Measurements from ENCODE around the gene DPYSL4. TPM values are rescaled to one million over a fixed set of nuclear protein-coding genes. Genes with fewer than 3 reads are reported as not detected.

Gene DPYSL4
- polyA plus RNA-seq, 1 experiment = 5.3 TPM

GRCh38 chr10:132182591-132182990 is 4.2 kb upstream of the DPYSL4 start:
- ChIA-PET POLR2A (no interaction called here), CTCF (no interaction called here)
- DNase-seq (ENCODE audit: low read depth) = no peak
- Histone ChIP-seq H3K27me3 (ENCODE audit: control insufficient read depth, insufficient read depth, low read length) (peaks cover 16% of the 10 kb centered on the region), H3K4me3 (ENCODE audit: low read depth, low read length) (no peak overlapping the region), H3K36me3 (ENCODE audit: control insufficient read depth, insufficient read depth, low read length) (no peaks in the 10 kb centered on the region)
- TF ChIP-seq, protein P1, sequence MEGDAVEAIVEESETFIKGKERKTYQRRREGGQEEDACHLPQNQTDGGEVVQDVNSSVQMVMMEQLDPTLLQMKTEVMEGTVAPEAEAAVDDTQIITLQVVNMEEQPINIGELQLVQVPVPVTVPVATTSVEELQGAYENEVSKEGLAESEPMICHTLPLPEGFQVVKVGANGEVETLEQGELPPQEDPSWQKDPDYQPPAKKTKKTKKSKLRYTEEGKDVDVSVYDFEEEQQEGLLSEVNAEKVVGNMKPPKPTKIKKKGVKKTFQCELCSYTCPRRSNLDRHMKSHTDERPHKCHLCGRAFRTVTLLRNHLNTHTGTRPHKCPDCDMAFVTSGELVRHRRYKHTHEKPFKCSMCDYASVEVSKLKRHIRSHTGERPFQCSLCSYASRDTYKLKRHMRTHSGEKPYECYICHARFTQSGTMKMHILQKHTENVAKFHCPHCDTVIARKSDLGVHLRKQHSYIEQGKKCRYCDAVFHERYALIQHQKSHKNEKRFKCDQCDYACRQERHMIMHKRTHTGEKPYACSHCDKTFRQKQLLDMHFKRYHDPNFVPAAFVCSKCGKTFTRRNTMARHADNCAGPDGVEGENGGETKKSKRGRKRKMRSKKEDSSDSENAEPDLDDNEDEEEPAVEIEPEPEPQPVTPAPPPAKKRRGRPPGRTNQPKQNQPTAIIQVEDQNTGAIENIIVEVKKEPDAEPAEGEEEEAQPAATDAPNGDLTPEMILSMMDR (IDR thresholded peaks at IDR 0.05; ENCODE audit: insufficient read depth, low read depth, low read length) = no peak

DNA sequence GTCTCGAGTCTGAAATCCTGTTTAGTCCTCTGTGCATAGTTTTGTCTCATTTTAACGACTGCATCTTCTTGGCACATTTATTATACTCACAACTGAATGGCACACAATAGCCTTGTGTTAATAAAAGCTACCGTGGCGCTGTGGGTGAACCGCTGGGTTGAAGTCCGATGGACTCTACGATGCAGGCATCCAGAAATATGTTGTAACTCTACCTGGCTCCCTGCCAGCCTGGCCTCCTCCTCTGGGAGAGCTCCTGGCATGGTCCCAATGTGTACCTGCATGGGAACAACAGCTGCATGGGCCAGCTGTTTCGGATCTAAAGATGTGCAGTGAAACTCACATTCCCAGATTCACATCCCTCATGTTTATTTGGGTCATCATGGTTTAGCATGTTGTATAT is 3.7 kb upstream of the DPYSL4 start:
- POLR2A ChIA-PET = no interaction called here
- Histone ChIP-seq H3K27me3 (ENCODE audit: control insufficient read depth, insufficient read depth, low read length) (peaks cover 16% of the 10 kb centered on the region), H3K4me3 (ENCODE audit: low read depth, low read length) (no peak overlapping the region), H3K36me3 (ENCODE audit: control insufficient read depth, insufficient read depth, low read length) (no peaks in the 10 kb centered on the region)
- TF ChIP-seq, protein P1 (IDR thresholded peaks at IDR 0.05; ENCODE audit: insufficient read depth, low read depth, low read length) = no peak
- CTCF ChIA-PET = no interaction called here
- DNase-seq (ENCODE audit: low read depth) = no peak

DNA sequence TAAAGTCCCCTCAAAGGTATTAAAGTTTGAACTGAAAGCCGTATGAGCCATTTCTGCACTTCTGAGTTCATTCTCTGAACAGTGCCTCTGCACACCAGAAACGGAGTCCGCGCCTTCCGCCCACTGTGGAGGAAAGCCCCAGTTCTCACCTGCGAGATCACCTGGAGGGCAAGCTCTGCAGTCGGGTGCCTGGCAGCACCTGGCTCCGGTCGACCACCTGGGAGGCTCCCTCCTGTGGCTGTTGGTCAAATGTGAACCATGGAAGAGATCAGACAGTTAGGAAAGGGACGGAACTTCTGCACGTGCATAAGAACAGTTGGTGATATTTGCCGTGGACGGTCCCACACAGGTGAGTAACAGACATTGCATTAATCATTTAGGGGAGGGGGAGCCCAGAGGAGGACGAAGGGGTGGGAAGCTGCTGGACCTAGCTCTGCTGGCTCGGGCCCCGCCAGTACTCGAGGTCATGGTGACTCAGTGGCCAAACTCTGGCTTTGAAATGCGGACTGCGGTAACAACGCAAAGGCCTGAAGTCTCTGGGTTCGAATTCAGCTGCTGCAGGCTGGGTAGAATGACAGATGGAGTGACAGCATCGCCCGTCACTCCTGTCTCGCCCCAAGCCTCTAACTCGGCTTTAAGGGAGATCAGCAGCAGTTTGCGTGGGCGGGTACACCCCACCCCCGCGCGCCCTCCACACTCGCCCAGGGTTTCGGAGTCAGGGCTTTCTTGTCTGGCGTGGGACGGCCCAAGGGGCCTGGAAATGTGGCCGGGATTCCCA is 1.7 kb upstream of the DPYSL4 start:
- H3K27me3 ChIP-seq (ENCODE audit: control insufficient read depth, insufficient read depth, low read length) = peaks cover 23% of the 10 kb centered on the region
- ChIA-PET CTCF (no interaction called here), POLR2A (no interaction called here)
- DNase-seq (ENCODE audit: low read depth) = no peak
- H3K4me3 ChIP-seq (ENCODE audit: low read depth, low read length) = no peak overlapping the region
- TF ChIP-seq, protein P1 (IDR thresholded peaks at IDR 0.05; ENCODE audit: insufficient read depth, low read depth, low read length) = no peak
- H3K36me3 ChIP-seq (ENCODE audit: control insufficient read depth, insufficient read depth, low read length) = no peaks in the 10 kb centered on the region

DNA sequence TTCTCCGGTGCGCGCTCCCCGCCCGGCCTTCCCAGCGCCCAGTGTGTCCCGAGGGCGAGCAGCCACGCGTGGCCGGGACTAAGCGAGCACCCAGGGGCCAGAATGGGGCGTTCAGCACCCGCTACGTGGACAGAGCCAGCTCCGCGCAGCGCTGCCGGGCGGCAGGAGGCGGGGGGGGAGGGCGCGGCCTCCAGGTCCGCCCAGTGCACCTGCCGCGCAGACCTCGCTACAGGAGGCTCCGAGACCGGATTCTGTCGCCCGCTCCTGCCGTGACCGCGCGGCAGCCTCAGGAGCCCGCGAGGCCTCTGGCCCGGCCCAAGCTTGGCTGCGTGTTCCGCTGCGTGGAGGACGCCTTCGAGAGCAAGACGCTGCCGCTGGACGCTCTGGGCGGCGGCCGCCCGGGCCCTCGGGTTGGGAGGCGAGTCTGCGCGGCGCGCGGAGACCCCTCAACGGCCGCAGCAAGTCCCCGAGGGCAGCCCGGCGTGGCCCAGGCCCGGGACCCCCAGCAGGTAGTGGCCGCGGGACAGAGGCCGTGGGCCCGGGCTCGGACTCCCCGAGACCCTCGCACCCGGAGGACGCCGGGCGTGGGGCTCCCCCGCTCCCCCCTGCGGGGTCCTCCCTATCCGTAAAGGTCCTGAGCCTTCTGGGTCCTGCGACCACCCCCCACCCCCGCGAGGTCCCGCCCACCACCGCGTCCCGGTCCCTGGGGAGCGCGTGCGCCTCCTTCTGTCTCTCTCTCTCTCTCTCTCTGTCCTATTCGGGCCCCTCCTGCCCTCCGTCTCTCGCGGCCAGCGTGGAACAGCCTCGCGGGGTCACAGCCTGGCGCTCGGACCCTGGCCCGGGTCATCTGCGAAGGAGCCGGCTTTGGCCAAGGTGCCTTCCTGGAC is 904 bp upstream of the DPYSL4 start:
- TF ChIP-seq, protein P1 (IDR thresholded peaks at IDR 0.05; ENCODE audit: insufficient read depth, low read depth, low read length) = no peak
- POLR2A ChIA-PET = no interaction called here
- H3K36me3 ChIP-seq (ENCODE audit: control insufficient read depth, insufficient read depth, low read length) = no peaks in the 10 kb centered on the region
- CTCF ChIA-PET = no interaction called here
- H3K27me3 ChIP-seq (ENCODE audit: control insufficient read depth, insufficient read depth, low read length) = peaks cover 23% of the 10 kb centered on the region
- H3K4me3 ChIP-seq (ENCODE audit: low read depth, low read length) = peak overlapping the region; percentile 3; the same call in 1 of the 2 replicates
- no peak for DNase-seq (ENCODE audit: low read depth)

DNA sequence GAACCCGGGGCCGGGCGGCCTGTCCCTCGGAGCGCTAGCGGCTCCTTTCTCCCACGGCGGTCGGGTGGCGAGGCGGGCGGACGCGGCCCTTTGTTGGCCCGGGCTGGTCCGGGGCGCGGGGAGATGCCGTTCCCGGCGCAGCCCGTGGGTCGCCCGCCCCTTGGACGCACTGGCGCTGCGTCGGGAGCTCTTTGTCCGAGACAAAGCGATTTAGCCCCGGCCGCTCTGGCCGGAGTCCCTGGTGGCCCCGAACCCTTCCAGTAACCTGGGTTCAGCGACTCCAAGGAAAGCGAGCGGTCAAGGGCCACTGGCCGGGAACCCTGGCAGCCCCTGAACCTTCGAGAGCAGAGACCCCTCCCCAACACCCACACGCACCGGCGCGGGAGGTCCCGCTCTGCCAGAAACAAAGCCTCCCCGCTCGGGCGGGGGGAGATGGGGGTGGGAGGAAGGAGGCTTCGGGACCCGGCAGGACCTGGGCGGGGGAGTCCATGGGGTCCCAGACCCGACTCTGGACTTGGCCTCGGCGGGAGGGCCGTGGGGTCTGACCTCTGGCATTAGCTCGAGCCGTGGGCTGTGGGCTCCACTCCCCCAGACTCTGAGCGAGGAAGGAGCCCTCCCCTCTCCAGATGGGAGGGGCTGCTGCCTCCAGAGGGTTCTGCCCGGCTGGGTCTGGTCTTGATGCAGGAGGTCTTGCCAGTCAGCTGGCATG is 836 bp downstream of the DPYSL4 start:
- ChIA-PET POLR2A (interaction anchor here (0.6 kb wide), 1 partner anchor 645 kb away, joined by 3 read pairs; no protein-coding TSS in a partner anchor), CTCF (no interaction called here)
- no peak for DNase-seq (ENCODE audit: low read depth)
- TF ChIP-seq, protein P1 (IDR thresholded peaks at IDR 0.05; ENCODE audit: insufficient read depth, low read depth, low read length) = no peak
- peaks cover 21% of the 10 kb centered on the region for H3K27me3 ChIP-seq (ENCODE audit: control insufficient read depth, insufficient read depth, low read length)
- H3K4me3 ChIP-seq (ENCODE audit: low read depth, low read length) = peak overlapping the region; percentile 59
- H3K36me3 ChIP-seq (ENCODE audit: control insufficient read depth, insufficient read depth, low read length) = peaks cover 1% of the 10 kb centered on the region; the same call in 1 of the 2 replicates
